HG02973 (cell line): ENCODE results near the gene MAN2A1.
"Not testable (repeated sequence)": the region's sequence is repeated elsewhere in the genome, so short reads cannot be mapped to it uniquely, and the experiment has no call there.

Experiments used
- ATAC-seq: cut with Tn5 transposase; IDR thresholded peaks from one replicate; pipeline ENCODE4 v1.9.1; 2021; ENCODE audit warnings: moderate library complexity; ENCODE audit not compliant: unreplicated experiment

The MAN2A1 gene

GRCh38 chr5:109812698-109813097, 123.0 kb downstream of the MAN2A1 start:
- ATAC-seq: no peak

- no peak for ATAC-seq
Observed at GRCh38 chr5:109816732-109817131, 127.0 kb downstream of the MAN2A1 start.

GRCh38 chr5:109819878-109820277, 130.2 kb downstream of the MAN2A1 start:
- no peak for ATAC-seq

GRCh38 chr5:109823597-109823996, 133.9 kb downstream of the MAN2A1 start:
- no peak for ATAC-seq

- ATAC-seq: no peak
Observed at GRCh38 chr5:109825450-109825849, 135.7 kb downstream of the MAN2A1 start.

- ATAC-seq: no peak
Observed at GRCh38 chr5:109826426-109826825, 136.7 kb downstream of the MAN2A1 start.

GRCh38 chr5:109829331-109829730, 139.6 kb downstream of the MAN2A1 start:
- ATAC-seq: no peak

GRCh38 chr5:109830955-109831502, 141.3 kb downstream of the MAN2A1 start:
- no peak for ATAC-seq

- not testable (repeated sequence) for ATAC-seq
Observed at GRCh38 chr5:109832207-109833188, 142.8 kb downstream of the MAN2A1 start.

GRCh38 chr5:109833946-109834345, 144.2 kb downstream of the MAN2A1 start:
- ATAC-seq: no peak

- no peak for ATAC-seq
Observed at GRCh38 chr5:109836280-109836679, 146.6 kb downstream of the MAN2A1 start.

- ATAC-seq: no peak
Observed at GRCh38 chr5:109837231-109837861, 147.6 kb downstream of the MAN2A1 start.

- no peak for ATAC-seq
Observed at GRCh38 chr5:109838157-109838556, 148.4 kb downstream of the MAN2A1 start.

GRCh38 chr5:109844148-109844547, 154.4 kb downstream of the MAN2A1 start:
- no peak for ATAC-seq

GRCh38 chr5:109844695-109845094, 155.0 kb downstream of the MAN2A1 start:
- no peak for ATAC-seq

- no peak for ATAC-seq
Observed at GRCh38 chr5:109848130-109848529, 158.4 kb downstream of the MAN2A1 start.

GRCh38 chr5:109849478-109850088, 159.9 kb downstream of the MAN2A1 start:
- ATAC-seq: no peak

GRCh38 chr5:109852371-109853155, 162.8 kb downstream of the MAN2A1 start:
- no peak for ATAC-seq

- ATAC-seq: no peak
Observed at GRCh38 chr5:109853377-109853776, 163.7 kb downstream of the MAN2A1 start.

- no peak for ATAC-seq
Observed at GRCh38 chr5:109855056-109855455, 165.3 kb downstream of the MAN2A1 start.
